HG03571 (cell line): ENCODE data around the gene HDAC4.

Source experiments
- ATAC-seq: cut with Tn5 transposase; IDR thresholded peaks from one replicate; pipeline ENCODE4 v1.9.1; 2021; ENCODE audit not compliant: unreplicated experiment

HDAC4 gene

DNA sequence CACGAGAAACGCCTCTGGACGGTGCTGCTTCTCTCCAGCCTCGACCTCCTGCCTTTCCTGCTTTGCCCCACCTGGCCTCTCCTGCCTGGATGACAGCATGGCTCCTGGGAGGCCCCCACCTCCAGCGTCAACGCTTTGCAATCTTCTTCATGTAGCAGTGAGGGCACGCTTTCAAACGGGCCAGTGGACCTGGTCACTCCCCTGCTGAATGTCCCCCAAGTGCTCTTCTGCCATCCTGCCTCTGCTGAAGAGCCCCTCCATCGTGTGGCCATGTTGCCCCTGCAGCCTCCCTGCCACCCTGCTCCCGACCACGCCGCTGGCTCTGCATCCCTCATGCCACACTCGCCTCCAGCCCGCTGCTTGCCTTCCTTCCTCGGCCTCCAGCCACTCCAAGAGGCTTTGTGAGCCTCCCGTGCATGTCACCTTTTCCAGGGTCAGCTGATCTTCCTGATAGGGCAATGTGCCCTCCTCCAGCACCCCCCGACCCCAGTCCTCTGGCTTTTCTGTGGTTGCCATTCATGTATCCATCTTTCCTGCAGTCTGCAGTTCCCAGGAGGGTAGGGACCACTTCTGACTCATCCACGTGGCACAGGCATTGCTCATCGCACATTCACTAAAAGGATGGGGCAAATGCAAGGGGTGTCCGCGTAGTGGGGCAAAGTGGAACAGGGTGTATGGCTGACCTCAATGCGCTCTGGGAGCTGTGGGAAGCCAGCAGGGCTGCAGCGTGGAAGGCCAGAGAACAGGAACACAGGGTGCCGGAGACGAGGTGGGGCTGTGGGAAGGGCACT lies 284.2 kb downstream of the HDAC4 start:
- no peak for ATAC-seq

DNA sequence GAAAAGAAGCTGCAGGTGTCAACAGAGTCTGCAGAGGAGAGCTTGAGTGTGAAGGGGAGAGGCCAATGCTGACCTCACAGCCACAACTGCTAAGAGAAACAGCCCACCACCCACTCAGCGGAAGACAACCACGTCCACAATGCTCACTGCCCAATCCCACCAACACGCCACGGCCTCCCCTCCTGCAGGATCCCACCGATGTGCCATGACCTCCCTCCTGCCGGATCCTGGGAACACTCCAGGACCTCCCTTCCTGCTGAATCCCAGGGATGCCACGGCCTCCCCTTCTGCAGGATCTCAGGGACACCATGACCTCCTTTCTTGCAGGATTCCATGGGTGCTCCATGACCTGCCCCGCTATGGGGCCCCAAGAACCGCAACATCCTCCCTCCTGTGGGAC lies 285.2 kb downstream of the HDAC4 start:
- ATAC-seq, result no peak

DNA sequence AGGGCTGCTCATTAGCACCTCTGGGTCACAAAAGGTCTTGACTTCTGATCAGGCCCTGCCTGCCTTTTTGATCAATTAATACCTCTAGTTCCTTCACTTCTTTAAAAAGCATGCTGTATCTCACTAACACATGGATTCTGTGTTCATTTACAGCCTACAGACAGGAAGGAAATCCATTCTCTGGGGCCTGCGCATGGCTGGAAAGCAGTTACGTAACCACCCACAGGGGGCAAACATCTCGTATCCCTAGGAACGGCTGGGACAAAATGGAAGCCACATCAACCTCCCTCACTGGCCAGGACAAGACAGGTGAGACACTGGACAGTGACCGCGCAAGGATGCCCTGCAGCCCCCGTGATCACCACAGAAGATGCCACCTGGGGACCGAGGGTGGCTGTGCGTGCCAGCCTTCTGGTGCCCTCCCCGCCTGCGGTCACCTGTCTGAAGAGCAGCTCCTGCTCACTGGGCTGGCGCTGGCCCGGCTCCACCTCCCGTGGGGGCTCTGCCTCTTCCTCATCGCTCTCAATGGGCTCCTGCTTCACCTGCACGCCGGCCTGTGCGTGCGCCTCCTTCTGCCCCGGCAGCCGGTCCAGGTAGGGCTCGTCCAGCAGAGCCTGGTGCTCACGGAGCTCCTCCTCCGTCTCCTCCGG lies 286.1 kb downstream of the HDAC4 start:
- no peak for ATAC-seq

DNA sequence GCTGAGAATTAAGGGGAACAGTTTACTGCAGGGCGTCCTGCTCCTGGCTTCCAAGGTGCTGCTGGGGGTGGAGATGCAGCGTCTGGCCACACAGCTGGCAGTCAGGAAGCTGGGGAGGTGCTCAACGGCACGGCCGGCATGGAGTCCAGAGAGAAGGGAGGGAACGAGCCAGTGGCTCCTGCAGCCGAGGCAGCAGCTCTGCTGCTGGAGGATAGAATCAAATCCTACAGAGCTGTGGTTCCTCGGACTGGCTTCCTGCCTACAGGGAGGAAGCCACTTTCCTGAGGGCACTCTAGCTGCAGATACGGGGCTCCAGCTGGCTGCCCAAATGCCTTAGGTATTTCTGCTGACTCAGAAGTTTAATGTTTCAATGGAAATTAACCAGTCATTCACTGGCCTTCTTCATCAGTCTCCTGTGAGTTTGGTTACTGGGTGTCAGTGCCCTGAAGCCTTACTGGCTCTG lies 286.7 kb downstream of the HDAC4 start:
- ATAC-seq, result no peak

DNA sequence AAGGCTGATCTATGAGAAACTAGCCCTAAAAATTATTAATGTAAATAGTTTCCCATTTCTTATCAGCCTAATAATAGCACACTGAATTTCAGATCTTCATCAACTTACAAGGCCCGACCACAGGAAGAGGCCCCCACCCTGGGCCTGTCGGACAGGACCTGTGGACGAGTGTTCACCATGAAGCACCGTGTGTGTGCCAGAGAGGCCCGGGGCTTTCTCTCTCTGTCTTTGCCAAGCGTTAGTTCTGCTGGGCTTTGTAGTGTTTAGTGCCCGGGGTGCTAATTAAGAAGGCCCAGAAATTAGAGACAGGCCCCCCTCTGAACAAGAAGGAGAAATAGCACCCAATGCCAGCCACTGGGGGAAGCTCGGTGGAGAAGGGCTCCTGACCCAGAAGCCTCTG lies 287.2 kb downstream of the HDAC4 start:
- ATAC-seq, result no peak

DNA sequence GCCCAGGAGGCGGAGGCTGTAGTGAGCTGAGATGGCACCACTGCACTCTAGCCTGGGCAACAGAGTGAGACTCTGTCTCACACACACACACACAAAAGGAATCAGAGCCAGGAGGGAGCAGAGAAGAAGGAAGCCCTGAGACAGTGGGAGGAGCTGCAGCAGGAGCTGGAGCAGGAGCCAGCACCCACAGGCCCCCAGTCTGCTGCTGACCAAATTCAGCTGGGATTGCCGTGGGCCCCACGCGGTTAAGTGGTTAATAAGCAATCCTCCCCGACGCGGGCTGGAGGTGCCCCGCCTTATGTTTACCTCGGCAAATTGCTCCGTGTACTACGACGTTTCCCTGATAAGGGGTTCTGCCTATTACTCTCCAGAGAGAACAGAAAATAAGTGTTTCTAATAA lies 287.6 kb downstream of the HDAC4 start:
- ATAC-seq, result no peak

DNA sequence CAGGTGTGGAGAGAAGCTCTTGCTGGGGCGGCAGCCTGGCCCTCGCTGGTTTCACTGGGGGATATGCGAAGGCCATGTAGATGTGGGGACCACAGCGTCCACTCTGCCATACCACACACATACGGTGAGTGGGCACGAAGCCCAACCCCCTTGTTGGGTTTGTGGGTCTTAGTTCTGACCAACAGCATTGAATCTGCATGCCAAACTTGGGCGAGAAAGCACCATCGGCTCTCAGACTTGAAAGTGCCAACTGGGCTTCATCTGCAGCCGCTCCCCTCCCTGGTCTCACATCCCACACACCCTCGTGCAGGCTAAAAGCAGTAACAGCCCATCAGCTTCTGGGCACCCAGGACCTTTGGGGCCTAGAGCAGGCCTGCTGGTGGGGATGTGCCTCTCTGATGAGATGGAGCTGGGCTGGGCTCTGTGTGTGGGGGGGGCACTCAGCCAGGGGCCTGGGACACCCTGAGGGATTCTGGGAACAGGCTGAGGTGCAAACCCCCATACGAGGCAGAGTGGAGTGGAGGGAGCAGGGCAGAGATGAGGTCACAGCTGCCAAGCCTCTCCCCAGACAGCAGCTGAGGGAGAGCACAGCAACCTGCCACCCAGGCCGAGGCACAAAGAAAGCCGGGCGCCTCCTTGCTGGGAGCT lies 288.6 kb downstream of the HDAC4 start:
- no peak for ATAC-seq

DNA sequence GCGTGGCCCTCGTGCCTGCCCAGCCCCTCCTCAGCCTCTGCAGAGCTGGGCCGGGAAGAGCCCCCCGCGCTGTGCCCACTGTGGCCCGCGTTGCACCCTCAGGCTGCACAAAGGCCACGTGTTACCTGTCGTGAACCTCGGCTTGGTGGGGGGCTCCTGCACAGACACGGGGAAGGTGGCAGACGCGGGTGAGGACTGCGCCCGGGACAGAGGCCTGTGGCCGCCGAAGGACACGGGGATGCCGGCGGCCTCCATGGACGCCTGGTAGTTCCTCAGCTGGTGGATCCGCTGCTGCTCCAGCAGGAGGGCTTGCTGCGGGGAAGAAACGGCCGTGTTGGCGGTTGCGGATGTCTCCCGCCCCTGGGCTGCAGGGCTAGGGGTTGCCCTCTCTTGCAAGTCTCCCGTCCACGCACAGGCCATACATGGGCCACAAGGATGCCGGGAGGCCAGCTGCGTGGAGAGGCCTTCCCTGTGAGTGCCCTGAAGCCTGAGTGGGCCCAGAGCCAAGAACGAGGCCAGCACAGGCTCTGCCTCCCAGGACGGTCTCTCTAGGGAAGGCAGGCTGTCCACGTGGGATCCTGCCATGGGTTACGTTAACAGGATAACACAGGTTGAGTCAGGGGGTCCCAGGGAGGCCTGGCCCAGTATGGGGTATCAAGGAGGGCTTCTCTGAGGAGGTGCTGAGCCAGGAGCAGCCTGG lies 289.3 kb downstream of the HDAC4 start:
- ATAC-seq, result no peak

DNA sequence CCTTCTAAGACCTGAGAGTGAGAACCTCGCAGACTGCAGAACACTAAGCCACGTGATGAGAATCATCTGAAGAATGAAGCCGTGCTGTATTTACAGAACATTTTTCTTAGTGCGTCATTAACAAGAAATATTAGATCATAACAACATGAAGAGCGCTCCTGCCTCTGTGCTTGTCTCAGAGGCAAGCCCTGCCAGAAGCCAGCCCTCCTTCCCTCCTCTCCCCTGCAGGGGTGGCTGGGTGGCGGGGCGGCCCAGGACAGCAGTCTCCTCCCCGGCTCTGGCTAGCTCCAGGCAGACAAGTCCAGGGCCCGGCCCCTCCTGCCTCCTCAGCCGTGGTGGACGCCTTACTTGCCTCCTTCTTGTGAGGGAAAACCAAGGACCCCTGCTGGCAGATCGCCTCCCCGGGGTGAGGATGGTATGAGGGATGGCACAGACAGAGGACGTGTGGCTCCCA lies 290.2 kb downstream of the HDAC4 start:
- ATAC-seq, result no peak

DNA sequence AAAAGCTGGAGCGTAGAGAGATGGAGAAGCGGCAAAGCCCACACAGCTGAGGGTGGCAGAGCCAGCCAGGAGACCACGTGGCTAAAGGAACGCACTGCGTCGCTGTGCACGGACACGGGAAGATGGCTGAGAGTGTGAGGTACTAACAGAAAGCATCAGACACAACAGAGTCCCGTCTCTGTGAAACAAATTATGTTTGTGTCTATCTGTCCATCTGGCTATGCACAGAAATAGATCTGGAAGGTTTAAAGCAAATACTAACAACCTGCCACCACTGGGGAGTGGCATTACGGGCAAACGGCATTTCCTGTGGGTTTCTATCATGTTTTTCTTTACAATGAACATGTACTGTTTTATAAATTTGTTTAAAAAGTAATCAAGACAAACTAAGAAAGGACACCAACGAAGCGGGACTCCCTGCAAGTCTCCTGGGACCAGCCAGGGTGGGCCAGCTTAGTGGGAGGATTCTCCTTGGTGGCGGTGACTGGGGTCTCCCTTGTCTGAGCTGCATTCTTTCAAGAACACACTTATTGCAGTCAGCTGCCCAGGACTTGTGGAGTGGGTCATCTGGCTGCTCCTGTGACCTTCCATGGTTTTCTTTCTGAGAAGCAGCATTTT lies 290.8 kb downstream of the HDAC4 start:
- ATAC-seq, result no peak

DNA sequence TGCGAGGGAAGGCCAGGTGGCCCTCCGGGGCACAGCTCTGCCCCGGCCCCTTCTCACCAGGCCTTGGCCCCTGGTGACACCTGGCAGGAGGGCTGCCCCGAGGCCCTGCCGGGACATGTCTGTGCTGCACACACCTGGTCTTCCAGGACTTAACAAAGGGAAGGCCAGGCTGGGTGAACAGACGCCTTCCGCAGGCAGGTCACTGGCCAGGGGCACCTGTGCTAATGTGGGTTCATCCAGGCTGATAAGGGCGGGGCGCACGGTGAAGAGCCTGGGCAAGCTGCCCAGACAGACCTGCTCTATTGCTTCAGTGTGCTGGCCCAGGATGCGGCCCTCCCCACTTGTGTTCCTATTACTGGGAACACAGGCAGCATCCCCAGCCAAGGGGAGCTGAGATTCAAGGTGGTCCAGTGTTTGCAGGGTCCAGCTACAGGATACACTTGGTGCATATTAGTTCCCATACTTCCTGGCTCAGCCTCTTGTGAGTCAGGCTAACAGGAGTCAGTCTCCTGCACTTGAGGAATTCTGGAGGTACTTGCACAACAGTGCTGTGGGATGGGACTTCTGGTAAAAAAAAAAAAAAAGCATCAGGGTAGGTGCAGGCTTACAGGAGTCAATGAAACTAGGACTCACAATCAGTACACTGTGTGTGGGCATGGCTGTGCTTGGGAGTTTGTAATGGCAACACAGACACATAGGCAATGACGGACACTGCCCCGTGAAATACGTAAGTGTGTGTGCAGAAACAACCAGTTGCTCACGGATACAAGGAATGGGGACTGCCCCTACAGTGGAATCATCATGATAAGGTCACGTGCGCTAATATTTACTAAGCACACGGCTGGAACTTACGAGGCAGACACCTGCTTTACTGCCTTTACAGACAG lies 291.5 kb downstream of the HDAC4 start:
- no peak for ATAC-seq

DNA sequence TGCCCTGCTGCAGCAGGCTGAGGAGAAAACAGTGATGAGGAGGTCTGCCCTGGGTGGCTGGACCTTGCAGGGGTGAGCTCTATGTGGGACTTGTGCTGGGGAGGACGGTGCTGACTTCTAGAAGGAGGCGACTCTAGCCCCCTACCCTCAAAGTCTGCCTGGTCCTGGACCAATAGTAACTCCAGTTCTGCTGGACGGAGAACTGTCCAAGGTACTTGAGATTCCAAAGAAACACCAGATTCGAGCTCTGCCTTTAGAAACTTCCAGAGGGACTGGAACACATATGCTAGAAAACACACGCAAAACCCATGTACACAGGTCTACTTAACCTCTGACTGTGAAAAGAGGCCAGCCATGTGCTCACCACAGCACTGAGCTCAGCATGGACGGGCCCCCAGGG lies 292.4 kb downstream of the HDAC4 start:
- ATAC-seq, result no peak

DNA sequence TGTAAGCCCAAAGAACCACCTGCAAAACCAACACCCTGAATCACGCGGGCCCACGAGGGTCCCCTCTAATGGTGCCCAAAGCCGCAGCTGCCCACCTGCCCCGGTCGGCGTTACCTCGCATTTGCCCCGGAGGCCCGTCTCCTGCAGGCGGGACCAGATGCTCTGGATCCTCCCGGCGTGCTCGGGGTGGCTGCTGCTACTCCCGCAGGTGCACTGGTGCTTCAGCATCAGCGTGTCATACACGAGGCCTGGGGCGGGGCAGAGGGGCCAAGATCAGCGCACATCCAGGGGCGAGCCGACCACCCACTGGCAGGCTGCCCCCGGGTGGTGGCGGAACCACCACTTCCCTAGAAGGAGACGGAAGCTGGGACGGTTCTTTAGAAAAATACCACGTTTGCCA lies 292.9 kb downstream of the HDAC4 start:
- no peak for ATAC-seq

DNA sequence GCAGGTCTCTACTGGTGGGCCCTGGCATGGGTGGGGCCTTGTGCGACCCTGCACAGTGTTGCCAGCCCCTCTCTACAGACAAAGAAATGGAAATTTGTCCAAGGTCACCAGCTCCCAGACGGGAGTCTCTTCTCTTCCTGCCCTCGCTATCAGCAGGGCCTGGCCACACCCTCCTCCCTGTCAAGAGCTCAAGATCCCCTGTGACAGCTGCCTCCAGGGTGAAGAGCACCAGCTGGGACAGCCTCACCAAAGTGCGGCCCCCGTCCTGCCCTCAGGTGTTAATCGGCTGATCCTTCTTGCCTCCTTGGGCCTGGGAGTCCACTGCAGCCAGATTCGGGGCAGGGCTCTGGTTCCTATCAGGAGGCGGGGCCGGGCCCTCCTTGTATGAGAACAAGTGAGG lies 293.9 kb downstream of the HDAC4 start:
- no peak for ATAC-seq

DNA sequence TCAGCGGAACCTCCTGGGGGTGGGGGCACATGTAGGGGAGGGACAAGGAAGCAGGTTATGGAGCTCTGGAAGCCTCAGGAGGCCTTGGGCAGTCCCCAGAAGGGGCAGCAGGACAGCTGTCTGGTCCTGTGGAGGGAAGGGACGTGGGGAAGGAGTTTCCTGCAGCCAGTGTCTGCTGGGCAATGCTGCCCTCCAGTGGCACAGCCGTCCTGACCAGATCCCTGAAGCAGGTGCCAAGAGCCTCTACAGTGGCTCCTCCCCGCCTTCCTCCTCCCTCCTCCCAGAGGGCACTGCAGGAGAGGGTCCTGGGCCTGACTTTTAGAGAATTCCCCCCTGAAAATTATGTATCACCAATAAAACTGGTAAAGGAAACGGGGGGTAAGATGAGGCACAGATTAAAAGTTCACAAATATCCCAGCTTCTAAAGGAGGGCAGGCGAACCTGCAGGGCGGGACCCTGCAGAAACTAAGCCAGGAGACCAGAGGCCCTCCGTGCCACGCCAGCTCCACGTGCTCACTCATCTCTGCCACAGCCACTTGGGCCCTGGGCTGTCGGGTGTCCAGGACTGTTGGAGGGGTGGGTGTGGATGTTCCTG lies 294.4 kb downstream of the HDAC4 start:
- ATAC-seq, result no peak

DNA sequence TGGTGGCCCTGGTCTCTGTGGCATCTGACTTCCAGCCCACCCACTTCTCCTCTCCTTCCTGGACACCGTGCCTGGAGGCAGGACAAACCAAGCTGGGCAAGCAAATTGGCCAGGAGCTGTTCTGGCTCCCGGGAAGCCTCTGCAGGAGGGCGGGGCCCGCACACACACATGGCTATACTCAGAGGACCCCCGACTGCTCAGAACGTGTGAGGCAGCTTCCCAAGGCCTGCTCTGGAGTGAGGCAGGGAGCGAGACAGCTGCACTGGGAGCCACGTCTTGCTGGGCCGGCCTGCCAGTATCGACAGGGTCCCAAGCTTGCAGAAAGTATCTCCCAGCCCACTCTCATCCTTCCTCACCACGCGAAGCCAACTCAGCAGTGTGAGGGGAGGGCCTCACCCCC lies 295.6 kb downstream of the HDAC4 start:
- no peak for ATAC-seq

DNA sequence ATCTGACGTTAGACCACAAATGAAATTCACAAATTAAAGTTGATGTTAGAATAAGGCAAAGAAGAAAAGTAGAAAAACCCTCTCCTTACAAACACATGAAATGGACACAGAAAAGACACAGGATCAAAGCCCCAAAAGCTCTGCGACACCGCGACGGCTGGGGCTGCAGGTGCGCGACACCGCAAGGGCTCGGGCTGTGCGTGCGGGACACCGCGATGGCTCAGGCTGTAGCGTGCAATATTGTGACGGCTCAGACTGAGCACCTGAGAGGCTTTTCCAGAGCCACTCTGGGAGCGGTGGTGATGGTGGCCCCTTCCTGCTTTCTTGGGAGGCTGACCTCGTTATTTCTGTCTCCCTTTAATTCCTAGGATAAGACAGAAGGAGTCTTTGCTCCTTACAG lies 296.0 kb downstream of the HDAC4 start:
- no peak for ATAC-seq

DNA sequence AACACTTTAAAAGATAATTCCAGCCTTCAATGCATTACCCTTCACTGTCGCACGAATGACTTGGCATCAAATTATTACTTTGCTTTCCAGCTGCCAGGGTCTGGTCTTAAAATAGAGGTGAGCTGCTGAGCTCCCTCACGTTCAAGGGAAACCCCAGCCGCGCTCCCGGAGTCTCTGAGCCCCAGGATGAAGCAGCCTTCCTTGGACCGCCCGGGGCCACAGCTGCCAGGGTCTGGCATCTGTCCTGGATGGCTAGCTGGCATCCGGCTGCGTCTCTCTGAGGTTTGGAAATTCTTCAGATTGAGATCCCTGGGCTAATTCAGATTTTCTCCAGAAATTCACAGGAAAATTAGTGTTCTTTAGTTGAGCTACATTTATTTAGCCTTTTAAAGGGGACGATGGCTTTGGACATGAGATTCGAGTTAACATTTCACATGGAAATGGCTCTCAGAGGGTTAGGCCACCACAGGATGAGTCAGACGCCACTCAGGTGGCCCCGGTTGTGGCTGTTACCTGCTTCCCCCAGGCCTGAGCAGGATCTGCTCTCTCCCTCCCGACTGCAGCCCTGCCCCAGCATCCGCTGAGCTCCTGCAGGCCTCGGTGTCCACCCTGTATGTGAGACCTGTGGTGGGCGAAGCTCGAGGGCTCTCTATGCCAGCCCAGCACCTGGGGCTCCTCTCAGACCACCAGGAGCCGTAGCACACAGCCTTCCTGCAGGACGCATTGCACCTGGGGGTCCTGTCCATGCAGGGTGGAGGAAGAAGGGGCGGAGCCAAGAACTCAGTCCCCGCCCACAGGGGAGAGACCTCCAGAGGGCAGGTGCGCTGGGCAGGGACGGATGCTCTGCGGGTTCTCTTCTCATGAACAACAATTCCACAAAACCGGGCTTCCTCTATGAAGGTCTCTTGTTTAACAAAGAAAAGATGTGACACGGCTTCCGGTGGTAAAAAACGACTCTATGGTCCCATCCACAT lies 297.4 kb downstream of the HDAC4 start:
- no peak for ATAC-seq

DNA sequence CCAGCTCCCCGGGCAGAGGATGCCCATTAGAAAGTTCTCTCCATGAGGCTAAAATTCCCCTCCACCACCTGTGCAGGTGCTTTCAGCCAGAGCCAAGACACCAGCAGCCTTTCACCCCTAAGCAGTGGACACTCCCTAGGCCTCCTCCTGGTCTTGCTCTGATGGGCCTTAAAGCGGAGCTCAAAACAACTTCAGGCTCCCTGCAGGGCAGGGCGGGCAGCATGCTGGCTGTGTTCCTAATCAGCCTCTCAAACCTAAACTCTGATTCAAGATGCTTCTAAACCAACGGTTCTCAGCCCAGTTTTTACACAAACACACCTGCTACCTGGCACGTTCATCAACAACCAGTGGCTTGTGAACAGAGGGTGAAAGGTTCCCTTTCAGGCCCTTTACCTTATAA lies 298.6 kb downstream of the HDAC4 start:
- ATAC-seq, result no peak
